NB4 (cell line): ENCODE data around the gene CPED1.

ENCODE experiments used
- DNase-seq: peaks from one replicate; pipeline ENCODE4 v3.0.0; 2010; ENCODE audit warnings: low read depth
- H3K4me3 ChIP-seq: one replicate; pipeline ENCODE4 v1.5.1; 2011; ENCODE audit warnings: mild to moderate bottlenecking, low read depth, low read length, moderate library complexity
- MYC ChIP-seq: IDR thresholded peaks from 2 replicates; pipeline ENCODE4 v1.6.1; 2011; ENCODE audit warnings: low read depth, low read length
- POLR2A ChIP-seq: IDR thresholded peaks from 2 replicates; pipeline ENCODE4 v1.6.1; 2011; ENCODE audit warnings: mild to moderate bottlenecking; ENCODE audit not compliant: insufficient read length; ENCODE audit errors: extremely low read depth
- TF ChIP-seq, protein P1 (sequence below): IDR thresholded peaks from 2 replicates; pipeline ENCODE4 v1.6.1; 2011; ENCODE audit warnings: low read depth, low read length
- TF ChIP-seq, protein P2 (sequence below): IDR thresholded peaks from one replicate; pipeline ENCODE4 v1.5.1; 2012; ENCODE audit warnings: low read depth, low read length

CPED1 gene

DNA sequence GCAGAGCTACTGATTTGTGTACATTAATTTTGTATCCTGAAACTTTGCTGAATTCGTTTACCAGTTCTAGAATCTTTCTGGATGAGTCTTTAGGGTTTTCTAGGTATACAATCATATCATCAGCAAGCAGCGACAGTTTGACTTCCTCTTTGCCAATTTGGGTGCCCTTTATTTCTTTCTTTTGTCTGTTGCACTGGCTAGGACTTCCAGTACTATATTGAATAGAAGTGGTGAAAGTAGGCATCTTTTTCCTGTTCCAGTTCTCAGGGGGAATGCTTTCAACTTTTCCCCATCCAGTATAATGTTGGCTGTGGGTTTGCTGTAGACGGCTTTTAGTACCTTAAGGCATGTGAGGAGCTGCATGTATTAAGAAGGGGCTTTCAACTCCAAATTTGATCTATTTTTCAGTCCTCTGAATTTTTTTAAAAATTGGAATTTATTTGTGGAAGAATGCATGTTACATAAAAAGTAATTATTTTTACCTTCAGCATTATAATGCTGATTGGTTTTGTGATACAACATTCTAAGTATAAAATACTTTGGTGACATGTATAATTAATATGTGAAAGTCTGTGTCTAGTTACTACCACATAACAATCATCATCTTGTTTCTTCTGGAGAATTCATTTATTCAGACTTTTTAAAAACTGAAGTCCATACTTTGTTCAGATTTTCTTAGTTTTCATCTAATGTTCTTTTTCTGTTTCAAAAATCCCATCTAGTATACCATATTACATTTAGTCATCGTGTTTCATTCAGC is 49.6 kb downstream of the CPED1 start:
- H3K4me3 ChIP-seq = no peak overlapping the region
- TF ChIP-seq, protein P1, sequence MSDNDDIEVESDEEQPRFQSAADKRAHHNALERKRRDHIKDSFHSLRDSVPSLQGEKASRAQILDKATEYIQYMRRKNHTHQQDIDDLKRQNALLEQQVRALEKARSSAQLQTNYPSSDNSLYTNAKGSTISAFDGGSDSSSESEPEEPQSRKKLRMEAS = no peak
- TF ChIP-seq MYC (no peak), POLR2A (no peak)
- TF ChIP-seq, protein P2, sequence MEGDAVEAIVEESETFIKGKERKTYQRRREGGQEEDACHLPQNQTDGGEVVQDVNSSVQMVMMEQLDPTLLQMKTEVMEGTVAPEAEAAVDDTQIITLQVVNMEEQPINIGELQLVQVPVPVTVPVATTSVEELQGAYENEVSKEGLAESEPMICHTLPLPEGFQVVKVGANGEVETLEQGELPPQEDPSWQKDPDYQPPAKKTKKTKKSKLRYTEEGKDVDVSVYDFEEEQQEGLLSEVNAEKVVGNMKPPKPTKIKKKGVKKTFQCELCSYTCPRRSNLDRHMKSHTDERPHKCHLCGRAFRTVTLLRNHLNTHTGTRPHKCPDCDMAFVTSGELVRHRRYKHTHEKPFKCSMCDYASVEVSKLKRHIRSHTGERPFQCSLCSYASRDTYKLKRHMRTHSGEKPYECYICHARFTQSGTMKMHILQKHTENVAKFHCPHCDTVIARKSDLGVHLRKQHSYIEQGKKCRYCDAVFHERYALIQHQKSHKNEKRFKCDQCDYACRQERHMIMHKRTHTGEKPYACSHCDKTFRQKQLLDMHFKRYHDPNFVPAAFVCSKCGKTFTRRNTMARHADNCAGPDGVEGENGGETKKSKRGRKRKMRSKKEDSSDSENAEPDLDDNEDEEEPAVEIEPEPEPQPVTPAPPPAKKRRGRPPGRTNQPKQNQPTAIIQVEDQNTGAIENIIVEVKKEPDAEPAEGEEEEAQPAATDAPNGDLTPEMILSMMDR = no peak
- DNase-seq = no peak

DNA sequence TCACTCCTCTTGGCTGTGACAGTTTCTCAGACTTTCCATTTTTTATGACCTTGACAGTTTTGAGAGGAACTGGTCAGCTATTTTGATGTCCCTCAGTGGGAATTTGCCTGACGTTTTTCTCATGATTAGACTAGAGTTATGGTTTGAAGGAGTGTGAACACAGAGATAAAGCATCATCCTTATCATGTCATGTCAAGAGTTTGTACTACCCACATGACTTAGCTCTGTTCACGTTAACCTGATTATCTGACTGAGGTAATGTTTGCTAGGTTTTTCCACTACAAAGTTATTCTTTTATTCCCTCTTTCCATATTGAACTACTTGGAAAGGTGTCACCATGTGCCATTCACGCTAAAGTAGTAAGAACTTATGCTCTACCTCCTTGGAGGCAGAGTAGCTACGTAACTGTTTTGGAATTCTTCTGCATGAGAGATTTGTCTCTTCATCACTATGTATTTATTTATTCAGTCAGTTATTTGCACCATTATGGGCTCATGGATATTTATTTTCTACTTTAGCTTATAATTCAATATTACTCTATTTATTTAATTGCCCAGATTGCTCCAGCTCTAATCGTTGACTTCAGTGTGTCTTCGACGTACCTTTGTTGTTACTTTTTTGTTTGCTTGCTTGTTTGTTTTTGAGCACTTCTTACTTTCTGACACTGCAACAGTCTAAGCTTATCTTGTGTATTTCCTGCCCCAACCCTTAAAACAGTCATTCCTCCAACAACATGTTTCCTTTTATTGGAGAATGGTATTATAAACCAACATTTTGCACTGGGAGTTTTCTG is 50.4 kb downstream of the CPED1 start:
- TF ChIP-seq POLR2A = no peak
- no peak for TF ChIP-seq MYC
- TF ChIP-seq, protein P2 = no peak
- DNase-seq = no peak
- no peak overlapping the region for H3K4me3 ChIP-seq

DNA sequence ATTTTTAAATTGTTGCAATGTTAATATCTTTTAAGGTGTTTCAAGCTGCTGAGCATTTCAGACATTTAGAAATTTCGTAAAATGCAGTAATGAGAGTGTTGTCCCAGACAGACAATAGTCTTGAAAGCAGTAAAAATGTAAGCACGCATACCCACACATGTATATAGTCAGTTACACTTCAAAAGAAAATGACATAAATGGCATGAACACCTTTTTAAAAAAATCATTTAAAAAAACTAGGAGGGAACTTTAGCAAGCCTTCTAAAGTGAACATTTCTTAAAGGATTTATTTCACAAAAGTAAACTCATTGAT is 51.0 kb downstream of the CPED1 start:
- TF ChIP-seq POLR2A (no peak), MYC (no peak)
- TF ChIP-seq, protein P1 = no peak
- TF ChIP-seq, protein P2 = no peak
- no peak overlapping the region for H3K4me3 ChIP-seq

DNA sequence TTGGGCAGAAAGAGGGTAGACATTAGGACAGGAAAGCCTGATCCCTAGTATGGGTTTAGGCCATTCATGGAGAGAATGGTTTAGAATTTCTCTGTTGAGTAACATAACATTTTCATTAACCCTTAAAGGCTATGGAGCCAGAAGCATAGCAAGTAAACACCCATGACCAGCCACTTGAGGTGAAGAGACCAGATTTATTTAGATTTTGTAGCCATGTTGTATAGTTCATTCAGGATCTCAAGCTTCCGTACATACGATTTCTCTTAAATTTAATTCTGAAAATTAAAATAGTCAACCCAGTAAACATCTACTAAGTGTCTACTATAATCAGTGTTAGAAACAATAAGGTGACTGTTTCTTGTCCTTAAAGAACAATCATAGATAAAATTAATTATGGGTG is 51.5 kb downstream of the CPED1 start:
- TF ChIP-seq, protein P2 = no peak
- TF ChIP-seq POLR2A (no peak), MYC (no peak)
- TF ChIP-seq, protein P1 = no peak
- no peak for DNase-seq
- H3K4me3 ChIP-seq = no peak overlapping the region

More for the DNA sequence above, 51.0 kb downstream of the CPED1 start:
- DNase-seq = no peak

DNA sequence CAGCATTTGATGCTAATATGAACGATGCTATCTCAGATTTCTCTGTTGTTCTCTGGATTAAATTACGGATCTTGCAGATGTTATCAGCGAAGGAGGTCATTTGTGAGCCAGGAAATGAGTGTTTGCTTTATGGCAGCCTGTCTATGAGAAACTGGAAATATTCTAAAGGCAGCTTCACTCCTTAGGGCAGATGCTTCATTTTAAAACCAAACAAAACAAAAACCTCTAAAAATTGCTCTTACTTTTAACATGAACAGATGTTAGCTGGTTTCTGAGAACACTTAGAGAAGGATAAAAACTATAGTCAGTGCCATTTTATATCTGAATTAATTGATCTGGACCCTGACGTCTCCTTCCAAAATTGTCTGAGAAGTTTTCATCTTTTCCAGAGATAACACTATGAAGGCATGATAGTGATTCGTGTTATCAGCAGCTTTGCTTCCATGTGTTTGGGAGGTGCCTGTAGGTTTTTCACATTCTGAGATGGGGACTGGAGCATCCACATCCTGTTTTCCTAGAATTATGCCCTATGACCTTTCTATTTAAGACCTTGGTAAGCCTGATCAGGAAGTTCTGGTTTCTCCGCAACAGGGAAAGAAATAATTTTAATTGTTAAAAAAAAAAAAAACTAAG is 53.1 kb downstream of the CPED1 start:
- TF ChIP-seq MYC (no peak), POLR2A (no peak)
- TF ChIP-seq, protein P1 = no peak
- TF ChIP-seq, protein P2 = no peak
- no peak for DNase-seq
- H3K4me3 ChIP-seq = no peak overlapping the region
